WTC11 (cell line): Measurements from ENCODE around the gene SLC6A4.

Experiments used
- CTCF ChIP-seq: fragments of 200-600 bp; IDR thresholded peaks from 2 replicates; pipeline ENCODE4 v1.8.0; 2022; ENCODE audit warnings: antibody characterized with exemption
- ETV6 ChIP-seq: sonication (generic); formaldehyde crosslinking; IDR thresholded peaks from 2 replicates; pipeline ENCODE4 v1.8.1; 2022; ENCODE audit warnings: mild to moderate bottlenecking, missing genetic modification reagents
- NR1H2 ChIP-seq: sonication (generic); formaldehyde crosslinking; IDR thresholded peaks from 2 replicates; pipeline ENCODE4 v1.9.0; 2021; ENCODE audit warnings: mild to moderate bottlenecking, moderate library complexity, missing genetic modification reagents
- NR2C2 ChIP-seq: sonication (generic); formaldehyde crosslinking; IDR thresholded peaks from 2 replicates; pipeline ENCODE4 v1.8.0; 2022; ENCODE audit warnings: mild to moderate bottlenecking, missing genetic modification reagents
- ZNF263 ChIP-seq: sonication (generic); formaldehyde crosslinking; IDR thresholded peaks from 2 replicates; pipeline ENCODE4 v1.8.1; 2022; ENCODE audit warnings: low read depth, mild to moderate bottlenecking, moderate library complexity, missing genetic modification reagents
- TF ChIP-seq, protein P1 (sequence below): sonication (generic); formaldehyde crosslinking; IDR thresholded peaks from 2 replicates; pipeline ENCODE4 v1.8.1; 2023; ENCODE audit warnings: mild to moderate bottlenecking, missing genetic modification reagents, moderate library complexity

DNA sequence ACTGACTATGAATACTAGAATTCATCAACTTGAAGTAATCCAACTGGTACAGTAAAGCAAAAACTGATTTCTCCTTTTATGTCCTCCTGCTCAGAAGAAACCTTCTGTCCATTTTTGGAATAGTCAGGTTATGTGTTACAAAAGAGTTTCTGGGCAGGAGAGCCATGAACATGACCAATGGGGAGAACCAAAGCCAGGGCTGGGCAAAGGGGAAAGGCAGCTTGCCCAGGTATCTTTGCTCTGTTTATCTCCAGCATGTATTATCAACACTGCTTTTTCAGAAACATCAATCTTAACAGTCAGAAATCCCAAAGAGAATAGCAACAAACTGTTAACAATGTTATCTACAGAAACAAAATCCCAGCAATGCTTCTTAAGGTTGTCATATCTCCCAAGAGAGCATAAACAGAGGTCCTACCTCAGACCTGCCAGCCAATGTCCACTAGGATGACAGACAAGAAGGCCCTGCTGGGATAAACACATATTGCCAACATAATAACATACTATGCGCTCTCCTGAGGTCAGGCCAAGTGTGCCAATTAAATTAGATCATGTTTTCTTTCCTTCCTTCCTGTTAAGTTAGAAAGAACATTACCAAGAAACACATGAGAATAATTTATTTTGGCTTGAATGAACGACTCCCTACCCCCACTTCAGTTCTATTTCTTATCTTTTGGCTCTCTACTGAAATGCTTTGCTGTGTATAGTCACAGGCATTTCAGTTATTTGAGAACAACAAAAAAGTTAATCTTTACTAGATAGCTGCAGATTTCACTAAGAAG lies 28.2 kb upstream of the SLC6A4 start:
- TF ChIP-seq NR1H2 (CRISPR knock-in tag) (no peak), CTCF (no peak), NR2C2 (no peak), ETV6 (no peak), ZNF263 (CRISPR knock-in tag) (no peak)
- TF ChIP-seq, protein P1, sequence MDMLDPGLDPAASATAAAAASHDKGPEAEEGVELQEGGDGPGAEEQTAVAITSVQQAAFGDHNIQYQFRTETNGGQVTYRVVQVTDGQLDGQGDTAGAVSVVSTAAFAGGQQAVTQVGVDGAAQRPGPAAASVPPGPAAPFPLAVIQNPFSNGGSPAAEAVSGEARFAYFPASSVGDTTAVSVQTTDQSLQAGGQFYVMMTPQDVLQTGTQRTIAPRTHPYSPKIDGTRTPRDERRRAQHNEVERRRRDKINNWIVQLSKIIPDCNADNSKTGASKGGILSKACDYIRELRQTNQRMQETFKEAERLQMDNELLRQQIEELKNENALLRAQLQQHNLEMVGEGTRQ (CRISPR knock-in tag): no peak
